K562 (cell line): ENCODE data around the gene CDC37. TPM values are rescaled to one million over a fixed set of nuclear protein-coding genes. Genes with fewer than 3 reads are reported as not detected.
A peak's percentile ranks its signal among the peaks of the same experiment; 100 is the strongest.

Source experiments
- C11orf30 ChIP-seq: fragments of 450-650 bp; IDR thresholded peaks from 2 replicates; pipeline ENCODE4 v1.6.1; 2016; ENCODE audit warnings: low read depth, mild to moderate bottlenecking
- CBFA2T3 ChIP-seq: fragments of 450-650 bp; IDR thresholded peaks from 2 replicates; pipeline ENCODE4 v1.6.1; 2017
- DDX20 ChIP-seq: fragments of 450-650 bp; IDR thresholded peaks from 2 replicates; pipeline ENCODE4 v1.6.1; 2016; ENCODE audit warnings: missing genetic modification characterization, low read depth, mild to moderate bottlenecking, missing compliant biosample characterization, moderate library complexity
- DIDO1 ChIP-seq: fragments of 450-650 bp; IDR thresholded peaks from 2 replicates; pipeline ENCODE4 v1.6.1; 2016; ENCODE audit warnings: low read depth, missing biosample characterization, missing genetic modification characterization
- FOXJ2 ChIP-seq: fragments of 200-800 bp; sonication (Bioruptor generic); IDR thresholded peaks from 2 replicates; pipeline ENCODE4 v1.6.1; 2016; ENCODE audit warnings: missing genetic modification characterization, missing compliant biosample characterization
- LARP7 ChIP-seq: fragments of 450-650 bp; IDR thresholded peaks from 2 replicates; pipeline ENCODE4 v1.6.1; 2016
- NR2C1 ChIP-seq, 2 experiments: fragments of 450-650 bp; IDR thresholded peaks; 2 replicates each; pipeline ENCODE4 v1.6.1; 2017; ENCODE audit warnings: mild to moderate bottlenecking in 2 of 2, antibody characterized with exemption in 1 of 2, inconsistent platforms in 1 of 2, missing compliant biosample characterization in 1 of 2, missing genetic modification characterization in 1 of 2
- PCBP2 ChIP-seq: fragments of 200-400 bp; formaldehyde crosslinking; IDR thresholded peaks from 2 replicates; pipeline ENCODE4 v1.6.1; 2018; ENCODE audit warnings: low read length, low read depth, mild to moderate bottlenecking, moderate library complexity; ENCODE audit not compliant: poor library complexity, severe bottlenecking
- RAD21 ChIP-seq, 2 experiments: fragments of 250-450 bp in 1 of 2; fragments of 450-650 bp in 1 of 2; sonication (Bioruptor Pico) in 1 of 2; formaldehyde crosslinking in 1 of 2; IDR thresholded peaks in 1 of 2; conservative IDR thresholded peaks in 1 of 2; 2 replicates each; pipeline versions ENCODE4 v1.4.0 to v1.8.0; 2020 to 2022; ENCODE audit warnings: mild to moderate bottlenecking in 2 of 2, moderate library complexity in 1 of 2
- RBM14 ChIP-seq: fragments of 200-400 bp; formaldehyde crosslinking; IDR thresholded peaks from 2 replicates; pipeline ENCODE4 v1.6.1; 2018; ENCODE audit warnings: low read depth, mild to moderate bottlenecking, low read length, moderate library complexity, borderline replicate concordance; ENCODE audit not compliant: insufficient read depth
- U2AF2 ChIP-seq: fragments of 200-400 bp; formaldehyde crosslinking; optimal IDR thresholded peaks from 2 replicates; pipeline ENCODE3; 2017; ENCODE audit warnings: low read depth, mild to moderate bottlenecking, low read length
- ZNF217 ChIP-seq: sonication (generic); formaldehyde crosslinking; IDR thresholded peaks from 2 replicates; pipeline ENCODE4 v1.8.0; 2022; ENCODE audit warnings: mild to moderate bottlenecking, missing genetic modification reagents
- polyA plus RNA-seq, 8 experiments: library from polyadenylated mRNA; depleted of rRNA in 4 of 8; stranded (reverse) in 5 of 8; unstranded in 3 of 8; fragments of >200 nt; fragmentation: Nextera tagmentation in 2 of 8; fragmentation: Illumina TruSeq in 1 of 8; extraction: Ambion mirVana in 2 of 8; extraction: Trizol in 1 of 8; gene quantifications; 2 replicates each; pipeline versions ENCODE4 v1.2.1 to v1.2.3, GENCODE V29; 2011 to 2014; ENCODE audit warnings: inconsistent platforms in 1 of 8, missing spikeins in 1 of 8
- total RNA-seq, 7 experiments: library from RNA; depleted of rRNA in 6 of 7; stranded (reverse); fragments of >200 nt in 6 of 7; fragmentation: Illumina TruSeq in 2 of 7; extraction: Trizol in 2 of 7; gene quantifications; 2 replicates each; pipeline versions ENCODE4 v1.2.1 to v1.2.3, GENCODE V29; 2011 to 2021; ENCODE audit warnings: low replicate concordance in 1 of 7
- TF ChIP-seq, protein P1 (sequence below): fragments of 450-650 bp; IDR thresholded peaks from 2 replicates; pipeline ENCODE4 v1.6.1; 2016
- TF ChIP-seq, protein P2 (sequence below): fragments of 250-450 bp; sonication (Bioruptor Pico); IDR thresholded peaks from 2 replicates; pipeline ENCODE4 v1.4.0; 2020; ENCODE audit warnings: borderline replicate concordance
- TF ChIP-seq, protein P3 (sequence below), 2 experiments: fragments of 450-650 bp; conservative IDR thresholded peaks; 2 replicates each; pipeline ENCODE4 v1.6.1; 2017; ENCODE audit warnings: mild to moderate bottlenecking in 2 of 2, moderate library complexity in 2 of 2
- TF ChIP-seq, protein P4 (sequence below): fragments of 250-450 bp; sonication (Bioruptor Pico); IDR thresholded peaks from 2 replicates; pipeline ENCODE4 v1.4.0; 2020
- TF ChIP-seq, protein P5 (sequence below), 2 experiments: fragments of 250-450 bp in 1 of 2; fragments of 450-650 bp in 1 of 2; sonication (Bioruptor Pico) in 1 of 2; IDR thresholded peaks; 2 replicates each; pipeline versions ENCODE4 v1.6.1 to v1.8.0; 2016 to 2021; ENCODE audit warnings: mild to moderate bottlenecking in 2 of 2, moderate library complexity in 2 of 2, missing compliant biosample characterization in 1 of 2, missing genetic modification characterization in 1 of 2

CDC37 gene
- total and polyA plus RNA-seq, 9 of the 15 experiments (the other 6 are each of a cell fraction or from before 2014, with no cell fraction given) = 6.6 to 538 (median 227) TPM

DNA sequence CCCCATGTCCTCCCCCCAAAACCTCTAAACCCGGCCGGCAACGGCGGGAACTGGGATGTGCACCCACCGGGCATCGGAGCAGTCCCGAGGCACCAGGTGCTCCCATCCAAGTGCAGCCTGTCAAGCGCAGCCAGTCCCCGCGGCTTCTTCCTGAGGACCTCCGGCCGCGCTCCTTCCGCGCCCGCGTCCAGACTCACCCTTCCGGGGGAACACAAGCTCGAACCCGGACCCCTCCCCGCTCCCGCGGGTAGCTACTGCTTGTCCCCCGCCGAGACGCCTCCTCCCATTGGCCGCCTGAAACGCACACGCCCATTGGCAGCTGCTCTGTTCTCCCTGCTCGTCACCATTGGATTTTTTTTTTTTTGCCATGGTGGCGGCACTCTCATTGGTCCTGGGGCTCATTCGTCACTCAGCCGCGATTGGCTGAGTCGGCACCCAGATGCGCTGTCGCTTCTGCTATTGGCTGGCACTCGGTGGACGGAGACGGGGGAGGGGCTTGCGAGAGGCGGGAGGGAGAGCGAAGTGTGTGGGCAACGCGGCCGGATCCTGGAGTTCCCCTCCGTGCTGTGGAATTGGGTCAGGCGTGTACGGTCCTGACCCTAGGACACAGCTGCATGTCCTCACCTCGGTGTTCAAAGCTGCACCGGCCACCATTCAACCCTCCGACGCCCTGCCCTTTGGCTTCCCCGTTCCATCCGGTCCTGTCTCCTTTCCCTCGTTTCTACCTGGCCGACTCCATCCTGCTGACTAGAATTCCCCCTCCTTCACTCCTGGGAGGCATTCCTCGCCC lies 22.8 kb downstream of the CDC37 start, which contains the start of gene TYK2 (continued):
- TF ChIP-seq, protein P1, sequence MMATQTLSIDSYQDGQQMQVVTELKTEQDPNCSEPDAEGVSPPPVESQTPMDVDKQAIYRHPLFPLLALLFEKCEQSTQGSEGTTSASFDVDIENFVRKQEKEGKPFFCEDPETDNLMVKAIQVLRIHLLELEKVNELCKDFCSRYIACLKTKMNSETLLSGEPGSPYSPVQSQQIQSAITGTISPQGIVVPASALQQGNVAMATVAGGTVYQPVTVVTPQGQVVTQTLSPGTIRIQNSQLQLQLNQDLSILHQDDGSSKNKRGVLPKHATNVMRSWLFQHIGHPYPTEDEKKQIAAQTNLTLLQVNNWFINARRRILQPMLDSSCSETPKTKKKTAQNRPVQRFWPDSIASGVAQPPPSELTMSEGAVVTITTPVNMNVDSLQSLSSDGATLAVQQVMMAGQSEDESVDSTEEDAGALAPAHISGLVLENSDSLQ = peak; percentile 92
- TF ChIP-seq RBM14 = no peak
- TF ChIP-seq LARP7 = peak; percentile 70; the same call in 1 of the 2 replicates
- TF ChIP-seq, protein P2, sequence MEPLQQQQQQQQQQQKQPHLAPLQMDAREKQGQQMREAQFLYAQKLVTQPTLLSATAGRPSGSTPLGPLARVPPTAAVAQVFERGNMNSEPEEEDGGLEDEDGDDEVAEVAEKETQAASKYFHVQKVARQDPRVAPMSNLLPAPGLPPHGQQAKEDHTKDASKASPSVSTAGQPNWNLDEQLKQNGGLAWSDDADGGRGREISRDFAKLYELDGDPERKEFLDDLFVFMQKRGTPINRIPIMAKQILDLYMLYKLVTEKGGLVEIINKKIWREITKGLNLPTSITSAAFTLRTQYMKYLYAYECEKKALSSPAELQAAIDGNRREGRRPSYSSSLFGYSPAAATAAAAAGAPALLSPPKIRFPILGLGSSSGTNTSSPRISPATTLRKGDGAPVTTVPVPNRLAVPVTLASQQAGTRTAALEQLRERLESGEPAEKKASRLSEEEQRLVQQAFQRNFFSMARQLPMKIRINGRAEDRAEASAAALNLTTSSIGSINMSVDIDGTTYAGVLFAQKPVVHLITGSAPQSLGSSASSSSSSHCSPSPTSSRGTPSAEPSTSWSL (CRISPR knock-in tag) = no peak
- TF ChIP-seq DIDO1 (tag) = no peak
- peak; percentile 94 for TF ChIP-seq C11orf30
- TF ChIP-seq NR2C1 (IDR thresholded peaks at IDR 0.05) = no peak
- TF ChIP-seq NR2C1 (tag; IDR thresholded peaks at IDR 0.05) = no peak
- no peak for TF ChIP-seq DDX20 (tag)
- TF ChIP-seq ZNF217 (CRISPR knock-in tag) = no peak
- no peak for TF ChIP-seq CBFA2T3
- TF ChIP-seq, protein P3, sequence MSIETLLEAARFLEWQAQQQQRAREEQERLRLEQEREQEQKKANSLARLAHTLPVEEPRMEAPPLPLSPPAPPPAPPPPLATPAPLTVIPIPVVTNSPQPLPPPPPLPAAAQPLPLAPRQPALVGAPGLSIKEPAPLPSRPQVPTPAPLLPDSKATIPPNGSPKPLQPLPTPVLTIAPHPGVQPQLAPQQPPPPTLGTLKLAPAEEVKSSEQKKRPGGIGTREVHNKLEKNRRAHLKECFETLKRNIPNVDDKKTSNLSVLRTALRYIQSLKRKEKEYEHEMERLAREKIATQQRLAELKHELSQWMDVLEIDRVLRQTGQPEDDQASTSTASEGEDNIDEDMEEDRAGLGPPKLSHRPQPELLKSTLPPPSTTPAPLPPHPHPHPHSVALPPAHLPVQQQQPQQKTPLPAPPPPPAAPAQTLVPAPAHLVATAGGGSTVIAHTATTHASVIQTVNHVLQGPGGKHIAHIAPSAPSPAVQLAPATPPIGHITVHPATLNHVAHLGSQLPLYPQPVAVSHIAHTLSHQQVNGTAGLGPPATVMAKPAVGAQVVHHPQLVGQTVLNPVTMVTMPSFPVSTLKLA (conservative IDR thresholded peaks at IDR 0.05) = peak; percentile 60 to 83
- TF ChIP-seq, protein P4, sequence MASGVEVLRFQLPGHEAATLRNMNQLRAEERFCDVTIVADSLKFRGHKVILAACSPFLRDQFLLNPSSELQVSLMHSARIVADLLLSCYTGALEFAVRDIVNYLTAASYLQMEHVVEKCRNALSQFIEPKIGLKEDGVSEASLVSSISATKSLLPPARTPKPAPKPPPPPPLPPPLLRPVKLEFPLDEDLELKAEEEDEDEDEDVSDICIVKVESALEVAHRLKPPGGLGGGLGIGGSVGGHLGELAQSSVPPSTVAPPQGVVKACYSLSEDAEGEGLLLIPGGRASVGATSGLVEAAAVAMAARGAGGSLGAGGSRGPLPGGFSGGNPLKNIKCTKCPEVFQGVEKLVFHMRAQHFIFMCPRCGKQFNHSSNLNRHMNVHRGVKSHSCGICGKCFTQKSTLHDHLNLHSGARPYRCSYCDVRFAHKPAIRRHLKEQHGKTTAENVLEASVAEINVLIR = peak; percentile 80
- TF ChIP-seq FOXJ2 (tag) = peak; percentile 47; the same call in 1 of the 2 replicates
- TF ChIP-seq, protein P5, sequence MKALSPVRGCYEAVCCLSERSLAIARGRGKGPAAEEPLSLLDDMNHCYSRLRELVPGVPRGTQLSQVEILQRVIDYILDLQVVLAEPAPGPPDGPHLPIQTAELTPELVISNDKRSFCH (CRISPR knock-in tag; IDR thresholded peaks at IDR 0.05) = no peak
- TF ChIP-seq, protein P5 (tag; IDR thresholded peaks at IDR 0.05) = no peak; the same call in 1 of the 2 replicates
- TF ChIP-seq PCBP2 = no peak
- TF ChIP-seq RAD21 (CRISPR knock-in tag; conservative IDR thresholded peaks at IDR 0.05 in 1 of 2, IDR thresholded peaks at IDR 0.05 in 1 of 2) = no peak; a peak in 1 of 4 replicates
- no peak for TF ChIP-seq U2AF2
